HepG2 (cell line): ENCODE results near the gene CDK9. TPM values are rescaled to one million over a fixed set of nuclear protein-coding genes. Genes with fewer than 3 reads are reported as not detected.

ENCODE experiments used
- AGO1 ChIP-seq: fragments of 200-400 bp; formaldehyde crosslinking; IDR thresholded peaks from 2 replicates; pipeline ENCODE4 v1.6.1; 2017; ENCODE audit warnings: mild to moderate bottlenecking, low read depth, low read length, moderate library complexity; ENCODE audit not compliant: poor library complexity, severe bottlenecking
- CBFB ChIP-seq: sonication (generic); formaldehyde crosslinking; IDR thresholded peaks from 2 replicates; pipeline ENCODE4 v1.4.0; 2020; ENCODE audit warnings: missing genetic modification reagents
- CERS6 ChIP-seq: sonication (generic); formaldehyde crosslinking; IDR thresholded peaks from 2 replicates; pipeline ENCODE4 v1.5.0; 2020; ENCODE audit warnings: missing genetic modification reagents
- CREBL2 ChIP-seq: sonication (generic); formaldehyde crosslinking; IDR thresholded peaks from 2 replicates; pipeline ENCODE4 v1.8.1; 2023; ENCODE audit warnings: missing genetic modification reagents, mild to moderate bottlenecking, borderline replicate concordance
- DDIT3 ChIP-seq: sonication (generic); formaldehyde crosslinking; IDR thresholded peaks from 2 replicates; pipeline ENCODE4 v1.4.0; 2020; ENCODE audit warnings: mild to moderate bottlenecking, missing genetic modification reagents
- HNRNPUL1 ChIP-seq: fragments of 200-400 bp; formaldehyde crosslinking; IDR thresholded peaks from 2 replicates; pipeline ENCODE4 v1.6.1; 2017; ENCODE audit warnings: low read depth, mild to moderate bottlenecking, low read length, moderate library complexity
- MAX ChIP-seq: IDR thresholded peaks from 2 replicates; pipeline ENCODE4 v1.6.1; 2012; ENCODE audit warnings: inconsistent platforms
- MEF2D ChIP-seq: sonication (generic); formaldehyde crosslinking; IDR thresholded peaks from 2 replicates; pipeline ENCODE4 v1.5.1; 2020; ENCODE audit warnings: mild to moderate bottlenecking, missing genetic modification reagents
- MIER2 ChIP-seq: IDR thresholded peaks from 2 replicates; pipeline ENCODE4 v1.6.1; 2016; ENCODE audit warnings: missing biosample characterization, missing genetic modification reagents
- NAIF1 ChIP-seq: sonication (generic); formaldehyde crosslinking; IDR thresholded peaks from 2 replicates; pipeline ENCODE4 v1.5.0; 2020; ENCODE audit warnings: mild to moderate bottlenecking, missing genetic modification reagents, borderline replicate concordance
- NR2C2 ChIP-seq: sonication (generic); formaldehyde crosslinking; IDR thresholded peaks from 2 replicates; pipeline ENCODE4 v1.4.0; 2020; ENCODE audit warnings: missing genetic modification reagents, mild to moderate bottlenecking, moderate library complexity, borderline replicate concordance
- RXRA ChIP-seq: sonication (generic); formaldehyde crosslinking; IDR thresholded peaks from 2 replicates; pipeline ENCODE4 v1.5.1; 2020; ENCODE audit warnings: missing genetic modification reagents
- TBX3 ChIP-seq: fragments of 450-650 bp; IDR thresholded peaks from 2 replicates; pipeline ENCODE4 v1.6.1; 2017; ENCODE audit warnings: antibody characterized with exemption, mild to moderate bottlenecking, inconsistent platforms, borderline replicate concordance
- TFAP4 ChIP-seq: sonication (generic); IDR thresholded peaks from 2 replicates; pipeline ENCODE4 v1.6.1; 2016; ENCODE audit warnings: low read depth, borderline replicate concordance
- TFDP1 ChIP-seq: IDR thresholded peaks from 2 replicates; pipeline ENCODE4 v1.6.1; 2016; ENCODE audit warnings: missing compliant biosample characterization, missing genetic modification reagents, borderline replicate concordance
- YEATS4 ChIP-seq: sonication (generic); formaldehyde crosslinking; IDR thresholded peaks from 2 replicates; pipeline ENCODE4 v1.4.0; 2020; ENCODE audit warnings: missing genetic modification reagents, borderline replicate concordance
- ZBTB42 ChIP-seq: sonication (generic); formaldehyde crosslinking; IDR thresholded peaks from 2 replicates; pipeline ENCODE4 v1.5.0; 2020; ENCODE audit warnings: mild to moderate bottlenecking, missing genetic modification reagents
- ZMYM3 ChIP-seq: sonication (generic); formaldehyde crosslinking; IDR thresholded peaks from 2 replicates; pipeline ENCODE4 v1.5.1; 2020; ENCODE audit warnings: mild to moderate bottlenecking, missing genetic modification reagents
- ZNF468 ChIP-seq: sonication (generic); formaldehyde crosslinking; IDR thresholded peaks from 2 replicates; pipeline ENCODE4 v1.8.0; 2022; ENCODE audit warnings: mild to moderate bottlenecking, moderate library complexity, missing genetic modification reagents
- ZNF501 ChIP-seq: sonication (generic); formaldehyde crosslinking; IDR thresholded peaks from 2 replicates; pipeline ENCODE4 v1.5.1; 2020; ENCODE audit warnings: mild to moderate bottlenecking, moderate library complexity, missing genetic modification reagents
- ZNF784 ChIP-seq: sonication (generic); formaldehyde crosslinking; IDR thresholded peaks from 2 replicates; pipeline ENCODE4 v1.5.1; 2020; ENCODE audit warnings: missing genetic modification reagents, mild to moderate bottlenecking, borderline replicate concordance
- ZXDC ChIP-seq: sonication (generic); formaldehyde crosslinking; IDR thresholded peaks from 2 replicates; pipeline ENCODE4 v1.5.0; 2020; ENCODE audit warnings: mild to moderate bottlenecking, missing genetic modification reagents
- polyA plus RNA-seq, 8 experiments: library from polyadenylated mRNA; depleted of rRNA in 3 of 8; stranded (reverse) in 7 of 8; unstranded in 1 of 8; fragments of >200 nt; fragmentation: Illumina TruSeq in 4 of 8; extraction: Trizol in 4 of 8; gene quantifications; 2 replicates each; pipeline versions ENCODE4 v1.2.1 to v1.2.3, GENCODE V29; 2011 to 2016; ENCODE audit warnings: low read depth in 4 of 8, missing spikeins in 1 of 8, mixed read lengths in 1 of 8; ENCODE audit not compliant: insufficient read depth in 1 of 8
- total RNA-seq, 5 experiments: library from RNA; depleted of rRNA; stranded (reverse); fragments of >200 nt; fragmentation: Illumina TruSeq; extraction: Trizol; gene quantifications; 2 replicates each; pipeline ENCODE4 v1.2.3, GENCODE V29; 2016; ENCODE audit warnings: low read depth in 1 of 5

CDK9 gene
- total and polyA plus RNA-seq, 2 of the 13 experiments (the other 11 are each of a cell fraction or from before 2014, with no cell fraction given): 16.8 to 21.5 TPM

GRCh38 chr9:127828262-127829031, 42.6 kb downstream of the CDK9 start (continued):
- TF ChIP-seq MEF2D (CRISPR knock-in tag) (no peak), ZBTB42 (CRISPR knock-in tag) (peak; percentile 93; the same call in 1 of the 2 replicates), CREBL2 (CRISPR knock-in tag) (no peak), NR2C2 (no peak), RXRA (CRISPR knock-in tag) (peak; percentile 56), CBFB (CRISPR knock-in tag) (0 out of 2 replicates have a peak, but pooled peaks have one; percentile 20), ZNF784 (CRISPR knock-in tag) (no peak), ZNF468 (CRISPR knock-in tag) (no peak), ZXDC (peak; percentile 34; the same call in 1 of the 2 replicates), DDIT3 (CRISPR knock-in tag) (no peak), ZMYM3 (CRISPR knock-in tag) (0 out of 2 replicates have a peak, but pooled peaks have one; percentile 13), MAX (no peak), TFDP1 (CRISPR knock-in tag) (peak; percentile 20; the same call in 1 of the 2 replicates), TFAP4 (peak; percentile 38; the same call in 1 of the 2 replicates), HNRNPUL1 (no peak), TBX3 (no peak), YEATS4 (CRISPR knock-in tag) (no peak; the same call in 1 of the 2 replicates), CERS6 (CRISPR knock-in tag) (no peak), NAIF1 (CRISPR knock-in tag) (no peak), MIER2 (CRISPR knock-in tag) (no peak), AGO1 (peak; percentile 65), ZNF501 (CRISPR knock-in tag) (peak; percentile 65)
